HG03039 (cell line): ENCODE data around the gene FGR.

Experiments
- ATAC-seq: cut with Tn5 transposase; IDR thresholded peaks from one replicate; pipeline ENCODE4 v1.9.1; 2021; ENCODE audit warnings: mild to moderate bottlenecking, moderate library complexity; ENCODE audit not compliant: unreplicated experiment

Gene FGR

DNA sequence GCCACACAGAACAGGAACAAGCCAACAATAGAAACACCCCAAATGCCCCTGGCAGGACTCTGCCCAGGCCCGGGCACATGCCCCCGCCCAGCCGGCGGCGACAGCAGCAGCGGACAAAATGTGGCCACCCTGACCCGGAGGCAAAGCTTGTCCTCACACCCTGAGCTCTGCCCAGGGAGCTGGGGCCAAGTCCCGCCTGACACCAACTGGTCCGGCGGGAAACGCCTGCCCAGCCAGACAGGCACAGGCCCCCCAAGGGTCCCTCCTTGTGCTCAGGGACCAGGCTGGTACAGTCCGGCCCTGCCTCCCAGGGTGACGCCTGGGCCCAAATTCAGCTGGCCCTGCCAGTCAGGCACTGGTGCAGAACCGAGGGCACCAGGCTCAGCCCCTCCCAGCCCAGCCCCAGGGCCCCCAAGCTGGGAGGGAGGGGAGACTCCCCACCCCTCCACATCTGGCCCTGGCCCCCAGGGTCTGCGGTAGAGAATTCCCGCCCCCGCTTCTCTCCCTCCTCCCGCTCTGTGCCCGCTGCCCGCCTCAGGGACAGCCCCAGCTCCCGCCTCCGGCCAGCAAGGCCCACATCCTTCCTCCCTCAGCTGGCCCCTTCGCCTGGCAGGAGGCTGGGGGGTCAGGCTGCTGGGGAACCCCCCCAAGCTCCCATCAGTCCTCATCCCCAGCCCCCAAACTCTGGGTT, 33.1 kb downstream of the FGR start:
- ATAC-seq, result no peak

DNA sequence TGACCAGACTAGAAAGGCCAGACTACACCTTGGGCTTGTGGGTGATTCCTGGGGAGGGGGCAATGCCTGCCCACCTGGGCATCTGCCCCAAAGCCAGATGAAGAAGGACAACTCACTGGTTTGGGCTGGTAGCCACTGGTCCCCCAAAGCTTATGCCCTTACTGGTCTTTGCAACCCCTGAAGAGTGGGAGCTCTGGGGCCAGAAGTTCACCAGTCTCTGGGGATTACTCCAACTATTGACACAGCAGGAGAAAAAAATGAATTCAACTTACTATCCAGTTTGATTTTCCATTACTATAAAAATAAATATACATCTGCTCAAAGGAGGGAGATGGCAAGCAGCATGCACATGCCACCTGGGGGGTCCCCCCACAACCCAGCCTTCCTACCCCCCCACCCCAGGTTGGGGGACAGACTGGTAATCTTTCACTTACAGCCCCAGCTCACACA, 33.6 kb downstream of the FGR start:
- no peak for ATAC-seq

DNA sequence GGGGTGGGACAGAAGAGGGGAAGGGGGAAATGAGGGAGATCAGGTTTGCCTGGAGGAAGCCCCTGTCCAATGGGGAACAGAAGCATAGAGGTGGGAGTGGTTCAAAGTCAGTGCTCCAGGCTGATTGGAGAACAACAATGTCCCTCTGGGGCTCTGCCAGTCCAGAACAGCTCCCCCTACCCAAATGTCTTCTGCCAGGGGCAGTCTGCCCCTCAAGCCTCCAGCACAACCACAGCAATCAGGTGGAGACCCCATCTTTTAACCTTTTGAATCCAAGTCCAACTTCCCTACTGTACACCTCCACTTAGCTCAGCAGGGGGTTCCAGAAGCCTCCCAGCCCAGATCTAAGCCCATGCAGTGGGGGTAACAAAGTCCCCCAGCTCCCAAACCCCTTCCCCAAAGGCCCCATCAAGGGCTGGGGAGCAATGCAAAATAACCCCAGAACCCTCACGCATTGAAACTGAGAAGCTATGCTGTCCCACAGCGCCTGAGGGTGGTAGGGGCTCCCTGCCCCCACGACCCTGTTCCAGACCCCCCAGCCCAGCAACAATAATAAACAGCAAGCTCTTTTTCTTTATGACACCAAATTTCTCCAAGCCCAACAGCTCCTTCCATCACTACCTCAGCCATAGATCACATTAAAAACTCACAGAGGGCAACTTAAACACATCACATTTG, 34.3 kb downstream of the FGR start:
- ATAC-seq, result no peak

DNA sequence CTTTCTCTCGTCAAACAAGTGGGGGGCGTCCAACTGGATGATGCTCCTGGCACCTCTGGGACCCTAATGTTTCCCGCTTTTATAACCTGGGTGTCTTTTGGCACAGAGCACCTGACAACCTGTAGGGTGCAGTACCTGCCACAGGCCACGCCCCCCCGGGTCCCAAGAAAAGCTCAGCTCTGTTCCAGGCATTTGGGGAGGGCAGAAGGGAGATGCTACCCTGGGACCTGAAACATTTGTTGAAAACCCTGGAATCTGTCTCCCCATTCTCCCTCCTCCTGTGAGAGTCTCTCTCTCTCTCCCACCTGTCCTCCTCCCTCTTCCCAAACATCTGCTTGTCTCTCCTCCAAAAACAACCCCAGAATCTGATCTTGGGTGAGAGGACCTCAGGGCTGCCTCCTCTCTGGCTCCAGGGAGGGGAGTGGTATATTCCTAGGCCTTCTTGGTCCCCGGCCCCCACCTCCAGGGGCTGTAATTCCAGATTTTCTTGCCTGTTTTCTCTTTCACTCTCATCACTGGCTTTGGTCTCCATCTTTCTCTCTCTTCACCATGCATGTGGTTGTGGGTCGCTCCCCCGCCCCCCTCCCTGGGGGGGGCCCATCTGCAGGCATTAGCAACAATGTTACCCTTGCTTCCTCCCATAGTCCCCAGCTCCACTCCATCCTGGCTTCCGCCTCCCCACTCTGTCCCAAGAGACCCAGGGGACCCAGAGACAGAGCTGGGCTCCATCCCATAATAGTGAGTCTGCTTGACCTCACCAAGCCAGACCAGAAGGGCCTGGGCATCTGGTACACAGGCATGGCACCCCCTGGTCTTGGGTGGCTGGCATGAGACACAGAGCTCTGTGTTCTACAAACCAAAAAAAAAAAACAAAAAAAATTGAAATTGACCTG, 35.1 kb downstream of the FGR start:
- no peak for ATAC-seq

DNA sequence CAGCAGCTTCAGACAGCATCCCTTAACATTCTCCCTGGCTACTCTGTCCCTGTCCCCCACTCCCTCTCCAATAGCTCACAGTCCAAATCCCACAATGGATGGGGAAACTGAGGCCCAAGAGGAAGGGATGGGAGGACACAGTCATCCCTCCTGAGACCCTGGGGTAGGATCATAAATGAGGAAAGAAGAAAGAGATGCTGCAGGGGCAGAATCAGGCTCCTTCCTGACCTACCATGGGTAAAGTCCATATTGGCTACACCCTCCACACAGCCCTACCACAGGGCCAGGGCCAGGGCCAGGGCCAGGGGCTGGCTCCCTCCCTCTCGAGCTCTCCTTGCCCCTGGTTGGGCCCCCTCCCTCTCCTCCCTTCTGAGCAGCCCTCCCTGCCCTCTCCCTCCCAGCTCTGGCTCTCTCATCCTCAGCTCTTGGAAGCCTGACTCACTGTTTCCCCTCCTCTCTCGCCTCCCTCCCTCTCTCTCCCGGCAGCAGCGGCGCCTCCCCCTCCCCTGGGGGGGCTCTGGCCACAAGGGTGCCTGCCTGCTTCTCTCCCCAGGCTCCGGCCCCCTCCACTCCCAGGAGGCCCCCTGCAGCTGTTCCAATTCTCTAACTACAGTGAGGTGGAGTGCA, 36.0 kb downstream of the FGR start:
- no peak for ATAC-seq

DNA sequence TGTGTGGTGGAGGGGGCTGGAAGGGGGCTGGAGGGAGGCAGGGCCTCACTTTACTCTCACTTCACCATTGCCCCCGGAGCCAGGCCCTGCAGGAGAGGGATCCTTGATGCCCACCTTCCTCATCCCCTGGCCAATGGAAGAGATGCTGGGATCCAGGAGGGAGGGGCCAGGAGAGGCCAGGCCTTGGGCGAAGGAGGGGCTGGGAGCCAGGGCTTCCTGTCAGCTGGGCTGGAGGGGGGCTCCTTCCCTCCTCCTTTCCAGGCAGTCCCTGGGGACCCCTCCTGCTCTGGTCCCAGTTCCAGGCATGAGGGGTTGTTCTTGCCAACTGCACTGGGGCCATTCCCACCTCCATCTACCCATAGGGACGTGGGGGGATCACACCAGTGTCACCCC, 36.7 kb downstream of the FGR start:
- no peak for ATAC-seq

DNA sequence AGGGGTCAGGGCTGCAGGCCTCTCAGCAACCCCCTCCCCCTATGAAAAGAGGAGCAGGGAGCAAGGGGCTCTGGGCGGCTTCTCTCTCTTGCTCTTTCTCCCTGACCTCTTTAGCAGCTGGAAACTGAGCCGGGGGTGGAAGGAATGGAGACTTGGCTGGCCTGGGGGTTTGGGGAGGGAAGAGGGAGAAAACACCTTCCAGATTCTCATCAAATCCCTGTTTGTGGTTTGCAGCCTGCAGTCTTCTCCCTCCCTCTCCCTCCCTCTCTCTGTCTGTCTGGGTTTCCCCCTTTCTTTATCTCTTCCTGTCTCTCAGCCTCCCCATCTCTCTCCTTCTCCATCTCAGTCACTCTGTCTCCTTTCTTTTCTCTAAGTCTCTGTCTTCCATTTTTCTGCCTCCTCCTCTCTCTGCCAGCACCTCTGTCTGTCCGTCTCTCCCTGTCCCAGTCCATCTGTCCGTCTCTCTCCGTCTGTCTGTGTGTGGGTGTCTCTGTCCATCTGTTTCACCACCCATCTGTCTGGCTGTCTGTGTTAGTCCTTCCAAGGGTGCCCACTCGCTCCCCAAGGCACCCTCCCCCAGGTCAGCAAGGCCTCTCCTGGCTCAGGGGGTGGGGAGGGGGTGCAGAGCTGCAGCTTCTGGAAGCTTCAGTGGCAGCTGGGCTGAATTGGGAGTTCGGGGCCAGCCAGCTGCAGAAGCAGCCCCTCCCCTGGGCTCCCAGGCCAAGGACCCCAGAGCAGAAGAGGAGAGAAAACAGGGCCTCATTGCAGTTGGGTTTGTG, 37.3 kb downstream of the FGR start:
- ATAC-seq, result no peak

DNA sequence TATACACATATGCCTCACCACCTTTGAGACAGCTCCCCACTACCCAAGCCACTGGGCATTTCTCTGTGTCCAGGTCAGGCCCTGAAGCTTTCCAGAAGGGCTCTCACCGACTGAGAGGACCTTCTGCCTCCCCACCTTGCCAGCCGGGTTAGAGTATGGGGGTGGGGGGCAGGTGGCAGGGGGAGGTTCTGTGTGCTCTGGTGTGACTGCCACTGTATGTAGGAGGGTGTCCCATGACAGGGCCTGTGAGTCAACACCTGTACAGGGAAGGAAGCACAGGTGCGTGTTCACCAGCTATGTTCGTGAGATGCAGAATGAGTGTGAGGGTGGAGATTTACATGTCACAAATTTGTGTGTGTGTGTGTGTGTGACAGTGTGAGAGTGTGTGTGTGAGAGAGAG, 38.0 kb downstream of the FGR start:
- ATAC-seq, result no peak

DNA sequence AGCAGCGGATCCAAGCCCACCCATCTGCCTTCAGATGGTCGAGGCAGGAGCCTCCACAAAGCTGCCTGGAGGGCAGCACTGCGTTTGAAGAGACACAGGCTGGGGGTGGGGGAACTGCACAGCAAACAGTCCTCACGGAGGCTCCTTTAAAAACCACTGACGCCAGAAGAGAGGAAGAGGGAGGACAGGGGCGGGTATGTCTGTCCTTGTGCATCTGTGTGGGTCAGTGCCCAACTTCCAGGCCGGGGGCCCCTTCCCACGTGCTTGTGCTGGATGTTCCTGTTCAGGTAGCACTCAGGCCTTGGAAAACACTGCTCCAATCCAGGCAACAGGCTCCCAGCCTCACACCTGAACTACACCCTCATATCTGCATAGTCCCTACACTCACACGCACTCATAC, 38.7 kb downstream of the FGR start:
- ATAC-seq, result no peak

DNA sequence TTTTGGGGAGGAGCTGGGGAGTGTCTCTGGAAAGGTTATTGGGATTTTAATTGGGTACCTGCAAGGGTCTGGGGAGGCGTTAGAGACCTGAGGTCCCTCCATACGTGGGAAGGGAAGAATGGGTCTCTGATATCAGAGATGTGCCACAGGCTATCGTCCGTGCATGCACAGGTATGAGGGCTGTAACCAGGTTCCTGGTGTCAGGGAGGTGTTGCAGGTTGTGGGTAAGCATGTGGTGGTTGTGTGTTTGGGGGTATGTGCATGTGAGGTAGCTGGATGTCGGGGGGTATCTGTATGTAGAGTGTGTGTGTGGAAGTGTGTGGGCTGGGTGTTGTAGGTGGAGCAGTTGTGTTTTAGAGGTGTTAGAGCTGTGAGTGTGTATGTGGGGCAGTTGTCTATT, 39.4 kb downstream of the FGR start:
- no peak for ATAC-seq

DNA sequence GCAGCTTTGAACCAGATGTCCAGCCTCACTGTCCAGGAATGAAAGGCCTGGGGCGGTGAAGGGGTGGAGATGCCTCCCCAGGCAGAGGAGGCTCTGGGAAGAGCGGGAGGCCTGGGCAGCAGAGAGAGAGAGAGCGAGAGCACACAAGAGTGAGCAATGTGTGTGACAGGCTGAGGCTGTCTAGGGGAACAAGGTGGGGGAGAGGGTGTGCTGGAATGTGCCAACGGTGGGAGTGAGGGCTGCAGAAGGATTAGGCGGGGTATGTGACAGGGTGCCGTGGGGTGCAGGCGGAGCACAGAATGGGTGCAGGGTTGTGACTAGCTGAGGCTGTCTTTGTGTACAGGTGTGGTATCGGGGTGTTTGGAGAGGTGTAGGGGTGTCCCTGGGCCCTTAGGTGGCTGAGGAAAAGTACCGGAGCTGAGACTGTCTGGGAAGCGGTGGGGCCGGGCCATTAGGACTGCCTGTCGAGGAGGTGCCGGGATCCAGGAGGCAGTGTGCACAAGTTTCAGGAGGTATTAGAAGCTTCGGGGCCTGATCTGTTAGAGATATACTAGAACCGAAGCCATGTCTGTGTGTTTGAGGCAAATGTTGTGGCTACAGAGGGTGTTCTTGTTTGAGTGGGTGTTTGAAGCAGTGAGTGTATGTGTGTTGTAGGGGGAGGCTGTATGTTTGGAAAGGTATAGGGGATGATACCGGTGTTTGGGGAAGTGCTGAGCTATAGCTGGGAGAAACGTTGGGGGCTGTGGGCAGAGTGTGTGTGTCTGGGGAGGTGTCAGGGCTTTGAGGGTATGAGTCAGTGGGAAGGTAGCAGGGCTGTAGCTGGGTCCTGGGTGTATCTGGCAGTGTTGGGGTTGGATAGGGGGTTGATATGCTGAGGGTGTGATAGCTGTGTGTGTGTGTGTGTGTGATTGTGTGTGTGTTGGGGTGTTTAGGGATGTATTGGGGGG, 40.1 kb downstream of the FGR start:
- ATAC-seq, result no peak

DNA sequence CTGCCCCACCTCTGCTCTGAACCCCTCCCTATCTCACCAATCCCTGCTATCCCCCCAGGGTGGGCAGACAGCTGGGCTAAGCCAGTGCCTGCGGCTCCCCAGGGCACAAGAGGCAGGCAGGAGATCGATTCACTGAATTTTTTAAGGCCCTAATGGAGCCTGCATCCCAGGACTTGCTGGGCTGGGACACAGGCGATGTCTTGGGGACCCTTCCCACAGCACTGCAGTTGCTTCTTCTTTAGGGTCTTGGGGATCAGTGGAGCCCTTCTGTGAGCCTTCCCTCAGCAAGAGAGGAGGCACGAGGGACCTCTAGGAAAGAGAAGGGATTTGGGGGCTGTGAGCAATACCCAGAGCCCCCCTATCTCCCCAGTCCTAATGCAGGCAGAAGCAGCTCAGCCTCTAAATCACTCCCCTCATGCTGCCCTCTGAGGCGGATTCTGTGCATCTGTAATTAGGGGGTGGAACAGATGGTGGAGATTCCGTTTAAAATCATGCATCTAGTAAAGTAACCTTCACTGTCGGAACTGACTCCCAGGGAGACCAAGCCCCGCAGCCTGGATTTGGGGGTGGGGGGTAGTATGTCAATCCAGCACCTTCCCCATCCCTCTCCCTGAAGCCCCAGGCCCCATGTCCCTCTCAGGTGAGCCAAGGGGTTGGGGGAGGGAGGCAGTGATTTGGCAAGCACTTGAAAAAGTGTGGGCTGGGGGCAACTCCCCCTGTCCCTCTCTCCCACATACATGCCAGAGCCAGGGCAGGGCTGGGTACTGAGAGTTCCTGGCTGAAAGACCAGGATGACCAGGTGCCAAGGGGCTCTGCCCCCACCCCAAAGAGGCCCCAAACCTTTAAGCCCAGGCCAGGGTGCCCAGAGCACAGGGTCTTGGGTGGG, 41.1 kb downstream of the FGR start:
- ATAC-seq, result no peak

DNA sequence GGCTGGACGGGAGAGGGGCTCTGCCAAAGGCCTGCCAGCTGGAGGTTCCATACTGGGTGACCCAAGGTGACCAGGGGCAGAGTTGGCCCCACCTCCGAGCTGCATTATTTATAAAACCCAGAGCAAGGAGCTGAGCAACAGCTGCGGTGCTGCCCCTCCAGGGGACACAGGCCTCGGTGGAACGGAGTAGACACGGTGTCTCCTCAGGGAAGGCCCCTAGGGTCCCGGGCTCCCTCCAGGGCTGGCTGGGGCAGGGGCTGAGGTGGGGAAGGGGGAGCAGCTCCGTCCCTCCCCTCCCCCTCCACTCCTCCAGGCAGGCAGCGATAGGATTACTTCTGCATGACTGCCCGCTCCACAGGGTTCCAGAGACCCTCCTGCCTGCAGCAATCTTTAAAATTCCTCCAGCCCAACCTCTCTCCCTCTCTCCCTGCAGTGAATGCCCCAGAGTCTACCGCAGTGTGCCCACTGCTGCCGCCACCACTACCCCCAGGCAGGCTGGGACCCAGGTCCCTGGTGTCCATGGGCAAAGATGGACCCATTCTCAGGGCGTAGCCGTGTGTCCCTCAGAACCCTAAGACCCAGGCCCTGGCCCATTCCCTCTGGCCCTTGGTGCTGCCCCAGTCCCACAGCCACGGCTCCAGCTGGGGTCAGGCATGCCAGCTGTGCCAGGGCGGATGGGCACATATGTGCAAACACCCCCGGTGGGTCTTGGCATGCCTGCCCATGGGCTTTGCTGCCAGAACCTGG, 41.9 kb downstream of the FGR start:
- no peak for ATAC-seq

DNA sequence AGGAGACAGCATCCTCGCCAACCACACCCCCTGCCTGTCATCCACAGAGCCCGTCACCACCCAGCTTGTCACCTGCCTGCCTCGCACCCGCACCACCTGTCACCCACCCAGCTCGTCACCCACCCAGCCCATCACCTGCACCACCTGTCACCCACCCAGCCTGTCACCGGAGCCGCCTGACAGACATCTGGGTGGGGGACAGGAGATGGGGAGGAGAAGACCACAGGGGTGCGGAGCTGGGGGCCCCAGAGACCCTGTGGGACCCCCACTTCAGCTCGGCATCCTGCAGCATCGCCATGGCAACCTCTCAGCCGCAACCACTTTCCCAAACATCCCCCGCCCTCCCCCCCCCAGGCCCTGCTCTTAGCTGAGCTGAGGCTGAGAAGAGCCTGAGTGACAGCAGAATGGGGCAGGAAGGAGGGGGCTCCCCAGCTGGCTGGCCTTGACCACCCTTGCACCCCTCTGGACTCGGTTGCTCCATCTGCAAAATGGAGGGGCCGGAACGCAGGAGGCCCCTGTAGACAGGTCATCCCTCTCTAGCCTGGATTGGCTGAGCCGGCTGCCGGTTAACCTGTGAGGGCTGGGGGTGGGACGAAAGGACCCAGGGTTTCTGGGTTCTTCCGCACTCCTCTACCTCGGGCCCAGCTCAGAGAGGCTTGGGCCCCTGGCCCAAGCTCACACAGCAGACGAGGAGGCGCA, 42.6 kb downstream of the FGR start:
- ATAC-seq, result no peak

DNA sequence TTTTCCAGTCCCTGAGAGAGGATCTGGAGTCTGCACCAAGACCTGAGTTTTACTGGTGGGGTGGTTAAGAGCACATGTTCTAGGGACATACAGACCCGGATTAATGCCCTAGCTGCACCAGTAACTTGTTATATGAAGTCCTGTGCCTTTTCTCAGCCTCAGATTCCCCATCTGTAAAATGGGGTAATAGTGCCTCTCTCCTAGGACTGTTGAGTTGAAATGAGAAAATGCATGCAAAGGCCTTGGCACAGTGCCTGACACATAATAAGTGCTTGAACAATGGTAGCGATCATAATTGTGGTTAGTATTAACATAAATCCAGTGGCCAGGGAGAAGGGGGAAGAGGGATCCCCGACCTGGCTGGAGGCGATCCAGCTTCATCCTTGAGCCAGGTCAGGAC, 43.4 kb downstream of the FGR start:
- ATAC-seq, result no peak

DNA sequence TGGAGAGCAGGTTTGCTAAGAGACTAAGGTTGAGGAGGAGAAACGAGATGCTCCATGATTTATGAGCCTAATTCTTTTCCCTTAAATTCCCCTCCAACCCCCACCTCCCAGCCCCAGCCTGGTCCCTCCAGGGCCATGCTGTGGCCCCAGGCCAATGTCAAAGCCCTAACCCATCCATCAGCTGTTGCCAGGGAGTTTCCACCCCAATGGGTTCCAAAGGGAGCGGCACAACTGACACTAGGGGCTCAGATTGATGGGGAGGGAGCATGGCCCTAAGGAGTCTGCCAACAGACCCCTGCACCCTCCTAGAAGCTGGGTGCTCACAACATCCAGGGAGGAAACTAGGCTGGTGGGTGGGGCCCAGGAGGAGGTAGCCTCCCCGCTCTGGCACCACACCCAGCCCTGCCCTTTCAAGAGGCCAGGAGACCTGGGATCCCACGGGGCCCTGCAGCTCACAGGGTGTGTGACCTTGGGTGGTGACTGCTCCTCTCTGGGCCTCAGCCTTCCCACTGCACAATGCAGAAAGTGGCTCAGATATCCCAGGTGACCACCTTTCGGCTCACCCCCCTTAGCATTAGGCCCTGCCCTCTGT, 44.0 kb downstream of the FGR start:
- ATAC-seq, result no peak
